GM12874 (cell line): ENCODE results near the gene CTU2.
A peak's percentile ranks its signal among the peaks of the same experiment; 100 is the strongest.

Source experiments
- CTCF ChIP-seq: IDR thresholded peaks from 2 replicates; pipeline ENCODE4 v1.5.1; 2011; ENCODE audit warnings: low read depth, mild to moderate bottlenecking, control low read depth, low read length, moderate library complexity; ENCODE audit not compliant: insufficient read depth

The CTU2 gene

GRCh38 chr16:88740727-88741055 is 34.4 kb downstream of the CTU2 start:
- no peak for TF ChIP-seq CTCF

GRCh38 chr16:88741368-88741767 is 35.1 kb downstream of the CTU2 start:
- no peak for TF ChIP-seq CTCF

GRCh38 chr16:88742896-88743605 is 36.7 kb downstream of the CTU2 start:
- no peak for TF ChIP-seq CTCF

GRCh38 chr16:88743693-88744576 is 37.6 kb downstream of the CTU2 start:
- peak; percentile 92 for TF ChIP-seq CTCF

- TF ChIP-seq CTCF, result no peak
These were observed 38.5 kb downstream of the CTU2 start for GRCh38 chr16:88744577-88745521.

- TF ChIP-seq CTCF, result no peak
These were observed 40.2 kb downstream of the CTU2 start for GRCh38 chr16:88746506-88746905.
